HG03378 (cell line): Measurements from ENCODE around the gene GHRL.

Source experiments
- ATAC-seq: cut with Tn5 transposase; IDR thresholded peaks from one replicate; pipeline ENCODE4 v1.9.1; 2021; ENCODE audit warnings: mild to moderate bottlenecking, moderate library complexity; ENCODE audit not compliant: unreplicated experiment

GHRL gene, protein sequence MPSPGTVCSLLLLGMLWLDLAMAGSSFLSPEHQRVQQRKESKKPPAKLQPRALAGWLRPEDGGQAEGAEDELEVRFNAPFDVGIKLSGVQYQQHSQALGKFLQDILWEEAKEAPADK

DNA sequence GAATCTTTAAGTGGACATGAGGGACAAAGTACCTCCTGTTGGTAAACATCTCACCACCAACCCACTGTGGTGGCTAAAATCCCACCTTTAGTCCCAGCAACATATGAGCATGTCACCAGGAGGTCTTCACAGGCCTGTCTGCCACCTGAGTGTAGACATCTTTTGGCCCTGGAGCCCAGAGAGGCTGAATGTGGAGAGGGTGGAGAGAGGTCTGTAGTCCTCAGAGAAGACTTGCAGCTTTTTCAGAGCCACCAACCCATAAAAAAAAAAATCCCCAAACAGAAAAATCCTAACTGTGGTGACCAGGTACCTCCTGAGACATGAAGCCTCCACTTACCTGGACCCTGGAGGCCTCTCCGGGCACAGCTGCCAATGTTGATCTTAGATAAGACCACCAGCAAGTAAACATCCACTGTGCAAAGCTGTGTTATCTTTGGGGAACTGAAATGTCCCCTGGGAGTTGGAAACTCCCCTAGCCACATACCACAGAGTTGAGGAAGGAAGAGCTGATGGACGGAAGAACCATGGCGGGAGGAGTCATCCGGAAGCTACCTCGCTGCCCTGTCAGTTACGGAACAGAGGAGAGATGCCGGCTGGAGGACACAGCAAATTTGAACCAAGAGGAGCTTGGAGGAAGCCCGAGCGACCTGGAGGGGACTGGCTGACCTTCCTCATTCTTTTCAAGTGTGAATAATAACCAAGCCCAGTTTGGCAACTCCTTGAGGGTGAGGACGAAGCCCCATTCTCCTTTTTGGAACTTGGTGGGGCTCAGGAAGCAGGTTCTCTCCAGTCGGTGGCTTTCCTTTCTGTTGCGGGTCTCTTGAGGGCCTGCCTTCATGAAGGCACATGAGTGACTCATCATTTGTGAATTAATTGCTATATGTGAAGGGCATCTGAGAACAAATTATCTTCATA lies at the start of gene GHRL:
Gene GHRL, minus strand, starts transcription at position 443 of the 915 bp plus-strand sequence. CDS start 2,767 bp downstream, outside the sequence.
- peak; percentile 89 for ATAC-seq

DNA sequence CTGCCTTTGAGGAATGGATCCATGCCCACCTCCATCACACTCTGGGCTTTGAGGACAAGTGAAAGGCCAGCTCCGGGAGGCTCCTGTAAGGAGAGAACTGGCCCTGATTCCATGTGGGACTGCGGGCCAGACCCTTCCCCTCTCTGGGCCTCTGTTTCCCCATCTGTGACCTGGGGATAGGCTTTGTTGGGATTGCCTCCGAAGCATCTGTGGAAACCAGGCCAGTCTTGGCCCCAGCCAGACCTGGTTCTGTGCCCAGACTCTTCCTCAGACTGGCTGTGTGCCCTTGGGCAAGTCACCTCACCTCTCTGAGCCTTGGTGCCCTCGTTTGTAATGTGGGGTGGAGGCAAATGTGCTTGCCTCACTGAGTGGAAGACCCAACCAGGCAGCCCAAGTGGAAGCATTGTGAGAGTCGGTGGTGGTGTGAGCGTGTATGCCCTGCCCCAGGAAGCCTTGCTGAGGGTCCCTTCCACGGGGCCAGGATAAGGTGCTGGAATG lies 49.2 kb upstream of the GHRL start:
- ATAC-seq, result no peak

DNA sequence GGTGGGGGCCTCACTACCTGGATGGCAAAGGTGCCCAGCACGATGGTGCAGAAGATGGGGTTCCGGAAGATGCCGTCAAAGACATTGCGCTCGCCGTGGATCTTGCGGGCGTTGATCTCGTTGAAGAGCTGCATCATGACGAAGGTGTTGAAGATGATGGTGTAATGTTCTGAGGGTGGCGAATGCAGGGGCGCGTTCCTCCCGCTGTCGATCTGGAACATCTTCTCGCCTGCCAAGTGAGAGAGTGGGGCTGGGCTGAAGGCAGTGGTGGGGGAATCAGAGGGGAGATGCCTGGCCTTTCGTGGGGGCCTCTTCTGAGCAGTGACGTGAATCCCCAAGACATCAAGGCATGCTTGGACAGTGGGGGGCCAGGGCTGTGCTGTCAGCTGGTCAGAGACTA lies 47.7 kb upstream of the GHRL start:
- ATAC-seq, result no peak

DNA sequence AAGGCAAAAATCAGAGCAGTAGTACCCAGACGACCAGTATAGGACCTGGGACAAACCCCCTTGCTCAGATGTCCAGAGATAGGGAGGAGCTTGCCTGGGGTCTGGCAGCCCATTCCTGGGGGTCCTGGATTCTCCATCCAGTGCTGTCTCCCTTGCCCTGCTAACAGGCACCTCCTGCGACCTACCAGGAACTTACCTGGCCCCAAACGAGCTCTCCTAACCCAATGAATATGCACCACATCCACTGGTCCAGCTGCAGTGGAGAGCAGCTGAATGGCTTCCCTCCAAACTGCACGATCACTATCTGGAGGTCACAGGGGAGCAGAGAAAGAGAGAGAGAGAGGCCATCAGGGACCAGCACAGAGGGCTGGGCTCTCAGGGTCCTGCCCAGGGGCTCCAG lies 47.3 kb upstream of the GHRL start:
- ATAC-seq, result no peak

DNA sequence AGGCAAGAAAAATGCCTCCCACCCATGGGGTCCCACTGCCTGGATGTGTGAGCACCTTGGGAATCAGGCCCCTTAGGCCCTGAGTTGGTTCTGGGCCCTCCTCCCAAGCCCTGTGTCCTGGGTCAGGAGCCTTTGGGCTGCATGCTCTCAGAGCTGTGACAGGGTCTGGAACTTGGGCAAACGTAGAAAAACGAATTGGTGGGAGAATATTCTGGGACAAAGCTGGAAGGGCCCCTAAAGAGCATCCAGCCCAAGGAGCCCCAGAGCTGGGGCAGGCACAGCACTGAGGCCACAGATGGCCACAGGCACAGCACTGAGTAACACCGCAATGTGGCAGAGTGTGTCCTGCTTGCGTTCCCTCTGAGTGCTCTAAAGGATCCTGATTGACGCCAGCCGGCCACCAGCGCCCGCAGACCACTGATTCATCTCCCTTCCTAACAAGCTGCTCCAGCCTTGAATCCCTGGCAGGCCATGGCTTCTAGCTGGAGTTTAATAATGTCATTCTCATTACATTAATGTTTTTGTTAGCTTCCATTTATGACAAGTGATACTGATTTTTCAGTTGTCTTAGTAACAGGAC lies 46.7 kb upstream of the GHRL start:
- no peak for ATAC-seq

DNA sequence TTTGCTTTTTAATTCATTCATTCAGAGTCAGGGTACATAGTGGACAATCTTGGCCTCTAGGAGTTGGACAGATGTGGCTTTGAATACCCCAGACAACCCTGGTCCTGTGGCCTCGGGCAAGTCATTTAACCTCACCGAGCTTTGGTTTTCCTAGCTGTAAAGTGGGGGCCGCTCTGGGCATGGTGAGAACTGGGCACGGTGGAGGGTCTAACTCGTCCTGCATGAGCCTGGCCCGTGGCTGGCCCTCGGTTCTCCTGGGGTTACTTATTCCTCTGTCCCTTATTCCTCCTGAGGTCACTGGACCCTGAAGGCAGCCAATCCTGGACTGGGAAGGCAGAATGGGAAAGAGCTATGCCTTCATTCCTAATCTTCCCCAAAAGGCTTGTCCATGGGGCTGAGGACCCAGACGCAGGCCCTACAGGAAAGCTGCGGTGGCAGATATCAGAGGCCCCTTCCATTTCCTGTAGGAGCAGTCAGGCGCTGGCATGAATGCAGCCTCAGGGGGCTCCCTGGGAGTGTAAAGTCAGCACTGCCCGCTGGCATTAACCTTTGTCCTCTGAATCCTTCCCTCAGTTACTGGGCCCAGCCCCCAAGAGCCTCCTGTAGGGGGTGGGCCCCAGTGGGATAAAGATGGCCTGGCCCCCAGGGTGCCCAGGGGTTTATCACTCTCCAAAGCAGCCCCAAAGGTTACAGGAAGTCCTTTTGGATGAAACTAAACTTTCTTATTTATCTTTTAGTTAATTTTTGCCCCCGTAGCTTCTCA lies 46.0 kb upstream of the GHRL start:
- no peak for ATAC-seq

DNA sequence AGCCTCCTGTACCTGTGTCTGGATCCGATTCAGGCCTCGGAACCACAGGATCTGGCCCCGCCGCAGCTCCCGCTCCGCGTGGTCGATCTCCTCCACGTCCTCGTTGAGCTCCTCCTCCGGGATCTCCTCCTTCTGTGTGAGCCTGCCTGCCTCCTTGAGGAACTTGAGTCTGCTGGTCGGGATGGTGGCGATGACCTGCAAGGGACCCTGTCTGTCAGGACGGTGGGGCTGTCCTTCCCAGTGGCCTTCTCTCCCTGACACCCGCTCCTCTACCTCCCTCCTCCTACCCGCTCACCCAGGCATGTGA lies 45.4 kb upstream of the GHRL start:
- ATAC-seq, result no peak

DNA sequence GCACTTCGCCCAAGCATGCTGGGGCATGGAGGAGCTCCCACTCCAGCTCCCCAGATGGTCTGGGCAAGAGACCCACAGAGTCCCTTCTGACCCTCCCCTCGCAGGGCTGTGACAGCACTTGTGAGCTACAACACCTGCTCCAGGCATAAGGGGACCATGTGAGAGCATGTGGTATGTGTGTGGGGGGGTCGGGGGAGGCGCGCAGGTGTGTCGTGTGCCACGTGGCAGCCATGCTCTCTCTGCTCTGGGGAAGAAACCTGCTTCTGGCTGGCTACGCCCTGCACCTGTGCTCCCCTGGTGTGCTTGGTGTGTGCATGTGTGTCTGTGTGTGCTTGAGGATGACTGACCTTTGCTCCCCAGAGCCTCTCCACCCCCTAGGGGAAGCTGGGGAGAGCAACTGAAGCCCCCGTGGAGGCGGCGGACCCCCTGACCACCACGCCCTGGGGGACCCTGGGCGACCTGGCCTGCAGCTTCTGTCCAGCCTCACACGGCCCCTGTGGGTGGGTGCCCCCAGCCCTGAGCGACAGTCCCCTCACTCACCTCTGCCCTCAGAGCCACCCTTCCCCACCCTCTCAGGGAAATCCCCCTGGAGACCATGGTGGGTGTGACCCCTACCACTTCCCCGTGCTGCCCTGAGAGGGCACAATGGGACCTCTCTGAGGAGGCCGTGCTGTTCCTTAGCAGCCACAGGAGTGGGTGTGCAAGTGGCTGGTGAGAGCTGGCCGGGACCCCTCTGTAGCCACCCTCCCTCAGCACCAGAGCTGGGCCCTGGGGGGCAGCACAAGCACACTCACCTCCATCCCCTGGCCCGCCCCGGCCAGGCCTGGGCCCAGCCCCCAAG lies 44.8 kb upstream of the GHRL start:
- no peak for ATAC-seq

DNA sequence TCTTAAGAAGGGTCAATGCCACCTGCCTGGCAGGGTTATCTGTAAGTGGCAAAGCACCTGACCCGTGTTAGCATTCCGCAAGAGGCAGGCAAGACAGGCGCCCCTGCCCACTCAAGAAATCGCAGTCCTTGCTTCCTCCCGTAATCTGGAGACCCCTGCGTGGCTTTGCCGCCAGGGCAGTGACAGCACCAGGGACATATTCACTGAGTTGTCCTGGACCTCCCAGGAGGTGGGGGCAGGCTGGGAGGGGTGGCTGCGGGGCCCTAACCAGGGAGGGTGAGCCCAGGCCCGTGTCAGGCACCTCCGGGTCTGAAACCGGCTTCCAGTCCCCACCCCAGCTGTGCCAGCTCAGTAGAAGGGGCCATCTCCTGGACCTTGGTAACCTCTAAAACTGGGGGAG lies 44.0 kb upstream of the GHRL start:
- ATAC-seq, result no peak

DNA sequence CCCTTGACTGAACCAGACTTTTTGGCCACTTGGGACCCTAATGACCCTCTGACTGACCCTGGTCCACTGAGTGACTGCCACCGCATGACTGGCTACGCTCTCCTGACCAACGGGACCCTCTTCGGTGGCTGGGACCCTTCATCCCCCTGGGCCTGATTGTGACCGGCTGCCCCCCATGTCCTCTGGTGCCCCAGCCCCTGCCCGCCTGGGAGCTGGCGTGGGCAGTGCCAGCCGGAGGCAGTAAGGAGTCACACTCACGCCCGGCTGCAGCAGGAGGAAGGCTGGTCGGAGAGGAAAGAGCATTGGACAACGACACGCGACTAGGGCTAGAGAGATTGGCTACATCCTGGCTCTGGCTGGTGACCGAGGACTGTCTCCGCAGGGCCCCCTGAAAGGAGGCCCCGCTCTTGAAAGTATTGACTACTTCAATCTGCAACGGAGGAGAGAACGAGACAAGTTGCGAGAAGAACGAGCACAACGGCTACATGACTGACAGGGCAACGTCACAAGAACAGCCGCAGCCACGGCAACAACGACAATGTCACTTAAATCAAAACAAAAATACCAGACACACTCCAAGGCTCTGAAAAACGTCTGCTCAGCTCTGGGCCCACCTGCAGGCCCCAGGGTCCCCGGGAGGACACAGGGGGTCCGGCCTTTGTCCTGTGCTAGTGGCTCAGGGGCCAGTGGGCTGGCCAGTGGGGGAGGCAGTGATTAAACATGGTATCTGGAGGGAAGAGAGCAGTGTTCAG lies 43.3 kb upstream of the GHRL start:
- no peak for ATAC-seq

DNA sequence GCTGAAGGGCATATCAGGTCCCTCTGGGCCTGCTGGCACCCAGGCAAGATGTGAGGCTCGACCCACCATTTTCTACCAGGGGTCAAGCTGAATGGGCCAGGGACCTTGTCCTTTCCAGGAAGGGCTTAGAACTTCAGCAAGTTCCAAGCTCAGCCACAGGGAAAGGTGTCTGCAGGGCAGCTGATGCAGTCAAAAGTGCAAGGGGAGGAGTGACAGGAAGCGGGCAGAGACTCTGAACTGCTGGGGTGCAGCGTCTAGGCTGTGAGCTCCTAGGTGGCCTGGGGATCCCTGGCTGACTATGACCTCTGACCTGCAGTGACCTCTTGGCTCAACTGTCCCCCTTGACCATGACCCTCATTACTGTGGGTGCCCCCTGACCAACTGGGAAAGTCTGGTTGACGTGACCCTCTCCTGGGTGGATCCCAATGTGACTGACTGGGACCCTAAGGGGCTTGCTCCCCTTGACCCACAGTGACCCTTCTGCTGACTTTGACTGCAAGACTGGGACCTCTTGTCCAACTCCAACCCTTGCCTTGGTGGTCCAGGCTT lies 42.5 kb upstream of the GHRL start:
- no peak for ATAC-seq

DNA sequence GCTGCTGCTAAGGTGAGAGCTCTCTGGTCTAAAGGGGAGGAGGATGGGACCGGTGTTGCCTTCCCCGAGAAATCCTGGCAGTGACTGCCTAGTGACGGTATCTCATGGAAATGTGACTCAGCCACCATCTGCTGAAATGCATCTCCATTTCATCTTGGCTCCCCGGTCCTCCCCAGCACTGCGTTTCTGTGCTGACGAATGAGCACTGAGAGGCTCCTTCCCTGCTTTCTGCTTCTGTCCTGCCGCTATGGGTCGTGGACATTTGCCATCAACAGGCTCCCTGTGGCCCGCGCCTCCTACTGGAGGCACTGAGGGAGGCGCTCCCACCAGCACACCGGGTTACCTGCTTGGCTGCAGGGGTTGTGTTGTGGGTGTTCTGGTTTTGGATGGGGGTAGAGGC lies 41.7 kb upstream of the GHRL start:
- ATAC-seq, result no peak

DNA sequence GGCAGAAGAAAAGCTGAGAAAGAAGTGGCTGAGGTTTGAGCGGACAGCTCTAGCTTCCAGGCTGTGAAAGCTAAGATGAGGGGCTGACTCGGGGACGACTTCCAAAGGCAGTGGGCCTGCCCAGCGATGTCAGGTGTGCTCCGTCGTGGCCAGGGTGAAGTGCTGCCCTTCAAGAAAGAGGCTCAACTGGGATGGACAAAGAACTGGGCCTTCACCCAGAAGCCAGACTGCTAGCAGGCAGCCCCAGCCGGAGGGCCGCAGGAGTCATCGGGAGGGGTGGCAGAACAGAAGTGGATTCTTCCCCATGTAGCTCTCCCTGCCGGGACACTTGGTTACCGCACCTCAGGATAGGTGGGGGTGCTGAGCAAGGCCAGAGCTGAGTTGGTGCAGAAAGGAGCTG lies 41.3 kb upstream of the GHRL start:
- ATAC-seq, result no peak

DNA sequence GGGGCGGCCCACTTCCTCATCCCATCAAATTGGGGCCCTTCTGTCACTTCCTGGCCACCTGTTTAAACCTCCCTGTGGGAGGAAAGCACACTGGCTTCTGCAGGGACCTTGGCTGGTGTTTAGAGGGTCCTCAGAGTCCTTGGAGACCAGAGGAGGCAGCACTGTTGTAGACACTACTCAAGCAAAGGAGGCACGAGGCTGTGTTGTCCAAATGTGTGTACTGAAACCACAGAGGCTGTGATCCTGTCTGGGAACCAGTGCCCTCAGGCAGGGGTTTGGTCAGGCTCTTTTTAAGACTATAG lies 40.6 kb upstream of the GHRL start:
- no peak for ATAC-seq

DNA sequence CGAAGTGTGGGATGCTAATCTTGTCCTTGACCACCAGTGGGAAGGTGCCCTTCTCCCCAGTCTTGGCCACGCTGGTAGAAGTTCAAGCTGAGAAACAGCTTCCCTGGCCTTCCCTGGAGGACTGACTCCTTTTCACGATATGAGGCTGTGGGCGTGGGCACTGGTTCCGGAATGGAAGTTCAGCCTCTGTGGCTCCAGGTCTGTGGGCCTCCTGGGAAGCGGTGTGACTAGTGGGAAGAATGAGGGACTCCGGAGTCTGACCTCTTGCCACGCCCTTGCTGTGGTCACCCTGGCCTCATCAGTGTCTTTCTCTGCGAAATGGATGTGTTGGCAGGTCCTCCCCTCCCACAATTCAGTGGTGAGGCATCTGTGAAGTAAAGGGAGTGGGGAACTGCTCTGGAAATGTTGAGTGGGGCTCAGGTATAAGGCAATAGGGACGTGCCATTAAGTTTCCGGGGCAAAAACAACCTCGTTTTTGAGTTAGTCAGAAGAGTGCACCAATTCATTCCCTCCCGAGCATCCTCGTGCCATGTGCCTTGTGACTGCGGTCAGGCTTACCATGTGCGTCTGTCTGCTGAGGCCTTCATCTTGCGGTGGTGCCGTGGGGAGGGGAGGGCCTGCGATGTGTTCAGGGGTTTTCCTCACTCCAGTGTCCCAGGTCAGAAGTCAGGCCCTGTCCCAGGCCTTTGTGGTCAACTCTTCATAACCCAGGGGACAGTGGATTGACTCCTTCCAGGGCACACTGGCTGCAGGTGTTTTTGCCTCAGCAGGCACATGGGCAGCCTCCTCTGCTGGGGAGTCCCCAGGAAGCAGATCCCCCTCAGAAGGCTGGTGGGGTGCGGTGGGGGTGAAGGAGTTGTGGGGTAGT lies 40.0 kb upstream of the GHRL start:
- ATAC-seq, result no peak

DNA sequence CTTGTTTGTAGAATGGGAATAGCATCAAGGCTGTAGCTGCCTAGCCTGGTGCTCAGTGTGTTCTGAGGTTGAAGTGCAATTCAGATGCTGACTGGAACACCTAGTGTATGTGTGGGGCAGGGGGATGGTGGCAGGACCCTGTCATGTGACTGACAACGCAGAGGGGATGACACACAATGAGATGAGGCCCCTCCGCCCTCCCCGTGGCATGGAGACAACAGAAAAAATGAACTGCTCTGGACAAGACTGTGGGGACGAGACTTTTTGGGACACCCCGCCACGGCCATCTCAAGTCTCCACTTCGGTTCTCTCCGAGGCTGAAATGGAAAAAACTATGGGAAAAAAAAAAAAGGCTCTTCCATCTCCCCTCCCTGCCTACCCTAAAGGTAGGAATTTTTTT lies 38.6 kb upstream of the GHRL start:
- ATAC-seq, result no peak

DNA sequence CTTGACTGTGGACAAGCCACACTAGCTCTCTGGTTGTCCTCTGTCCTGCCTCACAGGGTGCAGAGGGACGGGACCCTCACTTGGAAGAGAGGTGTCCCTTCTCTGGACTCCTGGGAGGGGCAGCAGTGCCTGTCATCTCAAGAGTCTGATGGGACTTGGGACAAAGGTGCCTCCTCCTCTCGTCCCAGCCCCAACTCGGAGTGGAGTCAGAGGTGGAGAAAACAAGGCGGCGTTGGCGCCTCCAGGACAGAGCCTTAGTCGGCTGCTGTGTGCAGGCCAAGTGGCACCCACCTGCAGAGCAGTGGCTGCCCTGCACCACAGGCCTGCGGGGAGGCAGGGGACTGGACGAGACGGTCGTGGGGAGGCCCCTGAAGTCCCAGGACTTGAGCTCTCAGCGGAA lies 37.6 kb upstream of the GHRL start:
- ATAC-seq, result no peak

DNA sequence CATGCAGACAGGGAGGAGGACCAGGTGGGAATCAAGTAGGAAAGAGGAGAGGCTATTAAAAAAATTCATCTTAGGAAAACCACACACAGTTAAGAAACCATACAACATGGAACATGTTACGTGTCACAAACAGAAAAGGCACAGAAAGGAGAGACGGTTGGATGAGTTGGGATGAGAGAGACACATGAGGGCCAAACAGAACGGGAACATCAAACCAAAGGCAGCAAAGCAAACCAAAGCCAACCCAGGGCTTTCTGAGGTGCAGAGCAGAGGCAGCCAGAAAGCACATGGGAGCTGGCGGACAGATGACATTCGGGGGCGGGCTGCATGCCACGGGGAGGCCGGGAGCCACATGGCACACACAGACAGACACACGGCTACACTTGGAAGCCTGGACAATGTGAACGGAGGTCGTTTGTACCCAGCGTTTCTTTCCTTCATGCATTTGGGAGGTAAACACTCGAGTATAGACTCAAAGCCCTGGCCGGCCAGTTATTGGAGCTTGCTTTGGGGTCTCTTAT lies 36.8 kb upstream of the GHRL start:
- no peak for ATAC-seq
